H1 (cell line): ENCODE data around the gene INPP5A. TPM values are rescaled to one million over a fixed set of nuclear protein-coding genes. Genes with fewer than 3 reads are reported as not detected.

Experiments used
- BRCA1 ChIP-seq: IDR thresholded peaks from 2 replicates; pipeline ENCODE4 v1.6.1; 2012; ENCODE audit warnings: low read depth, low read length, improper control_type of control experiment
- CHD2 ChIP-seq: IDR thresholded peaks from 2 replicates; pipeline ENCODE4 v1.6.1; 2012; ENCODE audit warnings: low read length, improper control_type of control experiment
- EZH2 ChIP-seq: fragments of 200-600 bp; sonication (generic); IDR thresholded peaks from 2 replicates; pipeline ENCODE4 v1.7.1; 2012; ENCODE audit warnings: low read depth, mild to moderate bottlenecking, moderate library complexity, low read length, inconsistent platforms; ENCODE audit not compliant: severe bottlenecking
- TBP ChIP-seq: IDR thresholded peaks from 2 replicates; pipeline ENCODE4 v1.6.1; 2011; ENCODE audit warnings: low read depth, low read length, improper control_type of control experiment
- polyA plus RNA-seq, 7 experiments: library from polyadenylated mRNA; depleted of rRNA in 3 of 7; stranded (reverse) in 5 of 7; unstranded in 2 of 7; fragments of >200 nt in 5 of 7; fragments of 200-250 nt in 2 of 7; gene quantifications; 1 replicate in 5 of 7; 2 replicates in 1 of 7; 4 replicates in 1 of 7; pipeline versions ENCODE4 v1.2.1 to v1.2.3, GENCODE V29; 2011 to 2013; ENCODE audit warnings: missing spikeins in 2 of 7, mixed read lengths in 2 of 7
- total RNA-seq: library from RNA; stranded (reverse); fragmentation: NEBNext Ultra II Directional; extraction: Animal tissue kit (Norgen Biotek cat#: 25700); gene quantifications from 2 replicates; pipeline ENCODE4 v1.2.1, GENCODE V29; 2021

INPP5A gene
- total and polyA plus RNA-seq, 2 of the 8 experiments (the other 6 are each of a cell fraction or from before 2014, with no cell fraction given) = 19.7 to 27.5 TPM

- TF ChIP-seq EZH2 (no peak), BRCA1 (no peak), CHD2 (no peak), TBP (no peak)
These were observed 118.1 kb downstream of the INPP5A start (continued) for GRCh38 chr10:132655735-132656134.
